ENCODE measurements around the gene F2RL3.
"Not testable (repeated sequence)": the region's sequence is repeated elsewhere in the genome, so short reads cannot be mapped to it uniquely, and the experiment has no call there.

F2RL3 gene

GRCh38 chr19:16874250-16874977 lies 14.4 kb upstream of the F2RL3 start:
- in situ Hi-C loops (cut with HindIII; ENCODE audit: low sequenced_read_pairs), result no loop called here

- in situ Hi-C loops (cut with HindIII; ENCODE audit: low sequenced_read_pairs), result not testable (repeated sequence)
Observed at GRCh38 chr19:16874978-16875299, 13.9 kb upstream of the F2RL3 start.

GRCh38 chr19:16875584-16876555 lies 12.9 kb upstream of the F2RL3 start:
- in situ Hi-C loops (cut with HindIII; ENCODE audit: low sequenced_read_pairs), result no loop called here

GRCh38 chr19:16876904-16877361 lies 11.9 kb upstream of the F2RL3 start:
- in situ Hi-C loops (cut with HindIII; ENCODE audit: low sequenced_read_pairs), result no loop called here

- in situ Hi-C loops (cut with HindIII; ENCODE audit: low sequenced_read_pairs), result no loop called here
Observed at GRCh38 chr19:16877581-16877980, 11.2 kb upstream of the F2RL3 start.

- in situ Hi-C loops (cut with HindIII; ENCODE audit: low sequenced_read_pairs), result no loop called here
Observed at GRCh38 chr19:16878181-16878965, 10.4 kb upstream of the F2RL3 start.

GRCh38 chr19:16880884-16881554 lies 7.8 kb upstream of the F2RL3 start:
- in situ Hi-C loops (cut with HindIII; ENCODE audit: low sequenced_read_pairs), result no loop called here

GRCh38 chr19:16882146-16882545 lies 6.7 kb upstream of the F2RL3 start:
- in situ Hi-C loops (cut with HindIII; ENCODE audit: low sequenced_read_pairs), result no loop called here

GRCh38 chr19:16883522-16883921 lies 5.3 kb upstream of the F2RL3 start:
- in situ Hi-C loops (cut with HindIII; ENCODE audit: low sequenced_read_pairs), result no loop called here

GRCh38 chr19:16885166-16885565 lies 3.6 kb upstream of the F2RL3 start:
- in situ Hi-C loops (cut with HindIII; ENCODE audit: low sequenced_read_pairs), result no loop called here

- in situ Hi-C loops (cut with HindIII; ENCODE audit: low sequenced_read_pairs), result no loop called here
Observed at GRCh38 chr19:16886305-16886880, 2.4 kb upstream of the F2RL3 start.

GRCh38 chr19:16887353-16888265 lies 1.2 kb upstream of the F2RL3 start:
- in situ Hi-C loops (cut with HindIII; ENCODE audit: low sequenced_read_pairs), result no loop called here

GRCh38 chr19:16889366-16889882 lies 625 bp downstream of the F2RL3 start:
- in situ Hi-C loops (cut with HindIII; ENCODE audit: low sequenced_read_pairs), result no loop called here

GRCh38 chr19:16889883-16890460 lies 1.2 kb downstream of the F2RL3 start:
- in situ Hi-C loops (cut with HindIII; ENCODE audit: low sequenced_read_pairs), result no loop called here

- in situ Hi-C loops (cut with HindIII; ENCODE audit: low sequenced_read_pairs), result no loop called here
Observed at GRCh38 chr19:16890461-16891184, 1.8 kb downstream of the F2RL3 start.

- in situ Hi-C loops (cut with HindIII; ENCODE audit: low sequenced_read_pairs), result no loop called here
Observed at GRCh38 chr19:16891696-16892382, 3.0 kb downstream of the F2RL3 start.

- in situ Hi-C loops (cut with HindIII; ENCODE audit: low sequenced_read_pairs), result no loop called here
Observed at GRCh38 chr19:16892436-16892835, 3.6 kb downstream of the F2RL3 start.
